NCI-H345 (cell line): ENCODE measurements around the gene CAB39.
A peak's percentile ranks its signal among the peaks of the same experiment; 100 is the strongest.

ENCODE experiments used
- DNase-seq: peaks from one replicate; lab custom pipeline; 2025; lab: John Stamatoyannopoulos, UW

The CAB39 gene

DNA sequence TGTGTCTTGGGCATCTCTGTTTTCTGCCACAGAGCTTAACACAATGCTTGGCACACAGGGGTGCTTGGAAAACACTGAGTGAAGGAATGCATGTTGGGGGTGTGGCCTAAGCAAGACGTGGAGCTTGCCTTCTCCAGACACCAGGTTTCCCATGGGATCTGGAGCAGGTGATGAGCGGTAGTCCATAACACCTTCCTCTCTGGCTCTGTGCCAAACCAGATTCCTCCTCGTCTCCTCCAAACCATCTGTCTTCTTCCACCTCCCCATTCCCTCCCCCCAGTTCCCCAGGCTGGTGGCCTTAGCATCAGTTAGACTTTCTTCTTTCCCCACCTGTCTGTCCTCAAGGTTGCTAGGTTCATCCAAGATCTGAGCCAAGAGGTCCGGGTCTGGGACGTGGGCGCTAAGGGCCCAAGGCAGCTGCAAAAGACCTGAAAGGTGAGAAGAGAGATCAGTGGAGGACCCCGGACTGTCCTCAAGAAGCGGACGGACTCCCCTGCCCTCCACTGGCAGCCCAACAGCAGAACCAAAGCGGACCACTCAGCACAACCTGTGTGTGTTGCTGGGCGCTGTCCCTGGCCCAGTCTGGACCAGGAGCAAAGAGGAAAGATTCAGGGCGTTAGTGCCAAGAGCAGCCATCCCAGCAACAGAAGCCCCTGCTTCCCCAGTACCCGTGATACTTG lies 150.9 kb downstream of the CAB39 start:
- DNase-seq: no peak

DNA sequence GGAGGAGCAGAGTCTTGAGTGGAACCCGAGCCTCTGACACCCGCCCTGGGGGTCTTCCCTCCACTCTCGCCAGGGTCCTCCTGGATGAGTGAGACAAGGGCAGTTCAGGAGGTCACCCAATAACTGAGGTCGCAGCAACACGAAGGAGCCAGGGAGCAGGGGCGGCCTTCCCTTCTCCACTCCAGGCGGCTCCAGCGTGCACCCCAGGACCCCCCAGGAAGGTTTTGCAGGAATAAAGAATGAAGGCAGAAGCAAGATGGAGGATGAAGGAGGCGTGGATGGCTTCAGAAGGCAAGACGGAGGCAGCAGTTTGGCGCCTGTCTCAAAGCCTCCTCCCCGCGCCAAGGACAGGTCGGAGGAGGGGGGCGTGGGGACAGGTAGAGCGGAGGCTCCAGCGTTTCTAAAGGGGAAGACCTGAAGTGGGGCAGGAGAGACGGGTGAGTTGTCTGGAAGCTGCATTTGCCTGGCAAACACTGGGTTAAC lies 151.5 kb downstream of the CAB39 start:
- no peak for DNase-seq

DNA sequence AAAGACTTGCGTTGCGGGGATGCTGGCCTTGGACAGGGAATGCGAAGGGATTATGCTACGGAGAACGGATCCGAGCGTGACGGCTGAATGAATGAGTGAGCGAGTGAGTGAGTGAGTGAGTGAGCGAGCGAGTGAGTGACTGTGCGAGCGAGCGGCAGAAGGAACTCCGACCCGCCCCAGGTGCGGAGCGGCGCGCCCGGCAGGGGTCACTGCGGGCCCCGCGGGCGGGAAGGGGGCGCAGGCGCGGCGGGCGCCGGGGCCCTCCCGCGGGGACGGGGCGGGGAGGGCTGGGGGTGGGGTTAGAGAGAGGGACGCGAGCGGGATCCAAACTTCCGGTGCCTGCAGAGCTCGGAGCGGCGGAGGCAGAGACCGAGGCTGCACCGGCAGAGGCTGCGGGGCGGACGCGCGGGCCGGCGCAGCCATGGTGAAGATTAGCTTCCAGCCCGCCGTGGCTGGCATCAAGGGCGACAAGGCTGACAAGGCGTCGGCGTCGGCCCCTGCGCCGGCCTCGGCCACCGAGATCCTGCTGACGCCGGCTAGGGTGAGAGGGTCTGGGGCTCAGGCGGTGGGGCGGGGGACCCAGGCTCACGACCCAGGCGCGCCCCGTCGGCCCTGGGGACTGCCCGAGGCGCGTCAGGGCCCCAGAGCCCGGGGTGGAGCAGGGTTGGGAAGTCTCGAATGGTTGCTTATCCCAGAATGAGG lies 152.1 kb downstream of the CAB39 start, which contains the start of gene ITM2C:
ITM2C (plus strand) TSS at position 338 of the 702 bp plus-strand sequence; CDS start at position 422, 84 bp downstream.
- peak; percentile 83 for DNase-seq

DNA sequence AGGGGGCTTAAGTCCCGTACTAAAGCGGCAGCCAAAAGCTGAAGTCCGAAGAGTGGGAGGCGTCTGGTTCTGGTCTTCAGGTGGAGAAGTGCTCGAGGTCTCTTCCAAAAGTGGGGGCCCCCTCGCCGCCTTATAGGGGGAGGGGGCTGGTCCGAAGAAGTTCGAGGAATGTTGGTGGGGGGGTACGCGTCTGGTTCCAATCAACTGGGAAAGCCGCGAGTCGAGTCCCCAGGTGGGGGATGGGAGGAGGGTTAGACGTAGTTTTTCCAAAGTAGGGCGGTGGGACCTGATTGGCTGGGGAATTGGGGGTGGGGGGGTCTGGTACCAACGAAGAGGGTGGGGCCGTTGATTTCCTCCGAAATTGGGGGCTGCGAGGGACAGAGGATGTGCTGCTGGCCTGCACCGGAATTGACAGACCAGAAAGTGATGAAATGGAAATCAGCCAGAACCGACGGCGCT lies 152.7 kb downstream of the CAB39 start:
- no peak for DNase-seq

DNA sequence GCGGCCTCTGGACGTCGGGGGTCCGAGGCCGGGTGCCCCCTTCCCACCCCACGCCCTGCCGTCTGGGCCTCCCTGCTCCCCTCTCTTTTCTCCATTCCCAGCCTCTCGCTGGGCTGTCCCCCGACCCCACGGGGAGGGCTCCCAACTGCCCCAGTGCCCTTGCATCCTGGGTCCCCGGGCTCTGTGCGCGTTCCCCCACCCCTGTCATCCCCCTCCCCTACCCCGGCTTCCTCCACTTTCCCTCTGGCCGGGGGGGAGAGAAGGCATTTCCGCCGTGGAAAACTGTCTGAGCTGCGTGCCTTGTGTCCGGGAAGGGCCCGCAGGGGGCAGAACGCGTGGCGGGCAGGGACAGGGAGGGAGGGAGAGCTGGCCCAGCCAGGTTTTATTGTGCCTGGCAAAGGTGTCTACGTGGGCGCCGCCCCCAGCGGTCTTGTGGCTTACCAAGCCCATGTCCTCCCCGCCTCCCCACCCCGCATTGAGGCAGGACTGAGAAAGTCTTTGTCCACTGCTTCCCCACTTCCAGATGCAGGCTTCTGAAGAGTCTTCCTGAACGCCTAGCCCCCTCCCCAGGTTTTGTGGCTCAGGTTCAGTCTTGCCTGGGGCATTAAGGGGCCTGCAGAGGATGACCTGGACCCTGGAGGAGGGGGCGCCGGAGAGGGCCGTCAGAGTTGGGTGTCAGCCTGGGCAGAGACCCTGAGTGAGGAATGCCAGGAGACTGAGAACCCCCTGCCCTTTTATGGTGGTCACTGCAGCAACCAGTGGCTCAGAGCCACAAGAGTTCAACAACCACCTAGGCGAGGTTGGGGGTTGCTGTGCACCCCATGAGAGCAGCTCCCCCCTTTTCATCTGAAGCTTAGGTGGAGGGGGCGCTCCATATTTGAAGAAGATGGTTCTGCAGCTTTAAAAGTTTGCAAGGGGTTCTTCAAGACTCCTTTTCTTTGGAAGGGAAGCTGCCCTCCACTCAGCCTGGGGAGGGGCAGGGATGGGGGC lies 153.4 kb downstream of the CAB39 start:
- DNase-seq: peak; percentile 45

DNA sequence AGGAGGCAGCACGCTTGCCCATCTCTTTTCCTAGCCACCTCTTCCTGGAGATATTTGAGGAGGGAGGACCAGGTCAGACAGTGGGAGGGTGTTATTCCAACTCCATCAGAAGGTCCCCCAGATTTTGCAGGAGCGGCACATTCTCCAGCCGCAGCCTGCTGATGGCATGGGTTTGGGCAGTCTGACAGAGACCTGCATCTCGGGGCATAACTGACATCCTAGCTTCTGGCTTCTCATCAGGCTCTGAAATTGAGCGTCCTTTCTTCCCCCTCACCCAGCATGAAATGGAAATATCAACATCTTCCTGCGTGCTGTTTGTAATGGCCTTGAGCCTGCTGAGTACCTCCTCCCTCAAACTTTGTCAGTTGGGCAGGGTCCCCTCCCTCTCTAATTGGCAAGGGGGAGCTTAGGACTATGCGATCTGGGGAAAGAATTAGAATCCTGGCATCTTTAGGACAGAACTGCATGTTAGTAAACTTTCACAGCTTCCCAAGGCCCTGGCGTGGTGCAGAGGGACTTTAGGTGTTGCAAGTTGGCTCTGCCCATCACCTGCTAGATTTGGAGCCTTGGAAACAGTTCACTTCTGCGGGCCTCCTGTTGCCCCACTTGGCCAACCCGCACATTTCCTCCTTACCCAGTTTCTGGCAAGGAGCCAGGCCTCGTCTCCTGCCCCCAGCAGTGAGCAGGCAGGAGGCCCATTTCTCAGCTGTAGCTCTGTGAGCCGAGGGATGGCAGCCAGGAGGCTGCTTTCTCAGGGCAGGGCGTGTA lies 154.3 kb downstream of the CAB39 start:
- peak; percentile 70 for DNase-seq

DNA sequence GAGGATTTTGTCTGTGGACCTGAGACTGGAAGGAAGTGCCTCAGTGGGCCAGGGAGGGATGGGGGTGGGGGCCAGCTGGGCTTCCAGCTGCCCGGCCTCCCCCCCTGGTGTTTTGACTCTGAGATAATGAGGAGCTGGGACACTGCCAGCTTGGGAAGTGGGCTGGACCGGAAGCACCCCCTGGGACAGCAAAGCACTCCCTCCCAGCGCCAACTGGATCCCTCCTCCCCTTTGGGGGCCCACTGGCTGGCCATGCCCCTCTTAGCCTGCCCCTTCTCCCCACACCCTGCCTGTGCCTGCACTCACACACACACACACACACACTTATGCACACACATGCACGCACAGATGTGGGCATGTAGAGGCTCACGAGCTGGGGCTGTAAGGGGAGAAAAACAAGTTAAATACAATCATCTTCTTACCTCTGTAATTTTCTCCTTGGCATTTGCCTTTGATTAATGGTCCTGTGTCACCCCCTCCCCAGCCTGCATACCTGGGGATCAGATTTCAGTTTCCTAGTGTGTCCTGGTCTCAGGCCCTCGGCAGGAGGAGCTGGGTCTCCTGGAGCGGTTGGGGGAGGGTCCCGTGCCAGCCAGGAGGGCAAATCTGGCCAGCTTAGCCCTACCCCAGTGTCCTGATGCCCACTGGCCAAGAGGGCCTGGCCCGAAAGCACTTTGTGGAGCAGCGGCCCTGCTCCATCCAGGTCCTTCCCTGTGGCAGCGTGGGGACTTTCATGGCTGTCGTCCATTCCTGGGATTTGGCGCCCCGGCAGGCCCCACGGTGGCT lies 155.7 kb downstream of the CAB39 start:
- peak; percentile 57 for DNase-seq

DNA sequence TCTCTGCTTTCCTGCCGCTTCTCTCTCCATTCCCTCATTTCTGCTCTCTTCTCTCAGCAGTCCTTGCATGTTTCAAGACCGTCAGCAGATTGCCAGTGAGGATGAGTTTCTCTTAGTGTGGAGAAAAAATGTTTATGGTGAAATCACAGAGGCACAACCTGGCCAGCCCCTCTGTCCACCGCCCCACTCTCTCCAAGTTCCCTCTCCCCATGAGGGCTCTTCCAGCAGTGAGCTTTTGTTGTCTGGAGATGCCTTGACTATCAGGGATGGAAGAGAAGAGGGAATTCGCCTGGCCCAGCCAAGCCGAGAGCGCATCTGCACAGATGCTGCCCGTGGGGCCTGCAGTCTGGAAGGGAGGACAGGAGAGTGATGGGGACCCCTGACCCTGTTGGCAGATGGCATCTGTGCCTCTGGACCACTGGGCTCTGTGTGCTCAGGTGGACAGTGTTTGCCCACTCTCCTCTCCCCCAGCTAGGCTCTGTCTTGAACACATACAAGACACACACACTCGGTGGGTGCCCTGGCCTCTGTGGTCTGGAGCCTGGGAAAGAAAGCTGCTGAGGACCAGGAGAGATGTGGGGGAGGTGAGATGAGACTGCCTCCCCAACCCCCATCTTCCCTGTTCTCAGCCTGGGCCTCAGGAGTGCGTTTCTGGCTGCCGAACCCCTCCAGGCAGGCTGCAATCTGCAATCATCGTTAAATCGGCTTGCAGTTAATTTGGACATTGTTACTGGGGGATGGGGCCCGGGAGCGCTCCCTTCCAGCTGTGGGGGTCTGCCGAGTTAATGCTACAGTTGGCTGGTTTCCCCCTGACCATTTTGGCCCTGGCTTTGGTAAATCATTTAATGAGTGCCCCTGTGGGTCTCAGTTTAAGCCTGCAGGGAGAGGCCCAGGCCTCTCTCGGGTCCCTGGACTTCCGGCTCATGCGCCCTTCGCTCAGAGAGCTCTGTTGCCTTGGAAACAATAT lies 156.6 kb downstream of the CAB39 start:
- no peak for DNase-seq

DNA sequence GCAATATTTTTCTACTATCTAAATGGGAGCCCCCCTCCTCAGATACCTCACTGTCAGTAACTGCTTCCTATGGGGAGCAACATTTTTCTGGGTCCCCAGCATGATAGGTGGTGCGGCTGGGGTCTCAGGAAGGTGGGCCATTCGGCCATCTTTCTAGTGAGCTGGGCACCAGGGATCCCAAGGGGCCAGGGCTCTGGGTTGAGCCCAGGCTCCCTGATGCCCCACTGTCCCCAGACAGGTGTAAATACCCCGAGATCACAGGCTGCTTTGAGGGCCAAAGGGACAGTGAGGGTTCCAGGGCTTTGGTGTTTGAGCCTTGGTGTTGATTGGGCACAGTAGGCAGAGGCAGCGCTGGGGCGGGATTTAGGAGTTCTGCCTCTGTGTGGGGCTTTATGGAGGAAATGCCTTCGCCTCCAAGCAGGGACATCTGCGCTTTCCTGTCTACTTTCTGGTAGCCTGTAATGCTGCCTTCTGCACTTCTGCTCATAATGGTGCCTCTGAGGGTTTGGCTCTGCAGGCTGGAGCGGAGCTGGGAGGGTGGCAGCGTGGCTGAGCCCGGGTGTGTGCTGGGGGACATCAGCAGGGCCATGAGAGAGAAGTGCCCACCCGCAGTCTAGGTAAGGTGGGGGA lies 157.4 kb downstream of the CAB39 start:
- DNase-seq: no peak
